HG03565 (cell line): Measurements from ENCODE around the gene VPS16.
"Not testable (repeated sequence)": the region's sequence is repeated elsewhere in the genome, so short reads cannot be mapped to it uniquely, and the experiment has no call there.

Experiments used
- ATAC-seq: cut with Tn5 transposase; IDR thresholded peaks from one replicate; pipeline ENCODE4 v1.9.1; 2021; ENCODE audit warnings: mild to moderate bottlenecking, moderate library complexity; ENCODE audit not compliant: unreplicated experiment

The VPS16 gene

GRCh38 chr20:2894221-2894620, 53.7 kb downstream of the VPS16 start:
- no peak for ATAC-seq

GRCh38 chr20:2895154-2895553, 54.6 kb downstream of the VPS16 start:
- not testable (repeated sequence) for ATAC-seq

GRCh38 chr20:2899243-2899642, 58.7 kb downstream of the VPS16 start:
- ATAC-seq: no peak

GRCh38 chr20:2900845-2901592, 60.5 kb downstream of the VPS16 start:
- no peak for ATAC-seq

- ATAC-seq: no peak
Measured at GRCh38 chr20:2902291-2902690, 61.7 kb downstream of the VPS16 start.

- ATAC-seq: no peak
Measured at GRCh38 chr20:2902818-2903217, 62.3 kb downstream of the VPS16 start.

GRCh38 chr20:2903686-2904085, 63.1 kb downstream of the VPS16 start:
- ATAC-seq: no peak

GRCh38 chr20:2907519-2907918, 67.0 kb downstream of the VPS16 start:
- ATAC-seq: no peak

- no peak for ATAC-seq
Measured at GRCh38 chr20:2909953-2910352, 69.4 kb downstream of the VPS16 start.

GRCh38 chr20:2911200-2911599, 70.7 kb downstream of the VPS16 start:
- ATAC-seq: no peak

- ATAC-seq: no peak
Measured at GRCh38 chr20:2914160-2914559, 73.6 kb downstream of the VPS16 start.
